ENCODE data around the gene MTG2. TPM values are rescaled to one million over a fixed set of nuclear protein-coding genes. Genes with fewer than 3 reads are reported as not detected.

Gene MTG2
- total and polyA plus RNA-seq, 10 of the 15 experiments (the other 5 are each of a cell fraction or from before 2014, with no cell fraction given) = 6.2 to 52.4 (median 34.3) TPM

DNA sequence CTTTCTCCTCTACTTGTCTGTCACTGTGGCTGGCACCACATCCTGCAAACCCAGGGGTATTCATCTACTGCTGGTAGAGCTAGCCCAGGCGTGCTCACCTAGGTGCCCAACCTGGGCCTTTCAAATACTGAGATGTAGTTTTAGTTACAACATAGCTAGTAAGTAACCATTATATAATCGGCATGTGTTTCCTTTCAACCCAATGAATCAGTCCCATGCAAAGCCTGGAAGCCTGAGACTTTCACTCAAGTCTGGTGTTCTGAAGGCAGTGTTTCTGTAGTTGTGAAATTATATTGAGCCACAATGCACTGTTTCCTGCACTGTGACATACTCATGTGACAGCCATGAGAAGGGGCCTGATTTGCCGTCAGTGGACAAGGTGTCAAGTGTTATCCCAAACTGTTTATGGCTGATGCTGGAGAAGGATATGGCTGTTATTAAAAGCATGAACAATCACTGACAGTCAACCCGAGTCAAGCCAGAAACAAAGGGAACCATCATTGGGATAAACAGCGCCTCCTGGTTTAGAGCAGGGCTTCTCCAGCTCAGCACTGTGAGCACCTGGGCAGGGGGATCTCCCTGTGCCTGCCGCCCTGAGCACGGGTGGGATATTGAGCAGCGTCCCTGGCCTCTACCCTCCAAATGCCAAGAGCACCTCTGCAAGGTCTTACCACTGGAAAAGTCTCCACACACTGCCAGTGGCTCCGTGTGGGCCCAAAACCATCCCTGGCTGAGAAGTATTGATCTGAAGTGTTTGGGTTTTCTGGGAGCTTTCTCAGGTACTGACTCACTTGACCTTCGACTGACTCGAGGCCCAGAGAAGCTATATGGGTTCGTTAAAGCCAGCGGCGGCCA lies 41.2 kb upstream of the MTG2 start:
- H2AFZ ChIP-seq (ENCODE audit: control insufficient read depth, low read depth, low read length) = no peak overlapping the region
- H3K9me3 ChIP-seq (replicated peaks; ENCODE audit: control insufficient read depth, insufficient read depth, low read length) = no peaks in the 10 kb centered on the region
- ChIA-PET SMC1A (ENCODE audit: uncharacterized antibody, unreplicated experiment) (interaction anchor here (0.5 to 2.0 kb wide), 5 partner anchors 14 to 1488 kb away, joined by 4 to 14 read pairs (median 6); no protein-coding TSS in a partner anchor), POLR2A (interaction anchor here (0.6 to 1.7 kb wide), 5 partner anchors 14 to 51 kb away, joined by 3 to 8 read pairs (median 4); no protein-coding TSS in a partner anchor), RAD21 (ENCODE audit: unreplicated experiment) (interaction anchor here (0.8 to 1.9 kb wide), 3 partner anchors 20 to 131 kb away, joined by 3 to 16 read pairs (median 7); partner anchors contain the start of gene LSM14B), CTCF (interaction anchor here (0.9 to 1.8 kb wide), 7 partner anchors 9 to 133 kb away, joined by 3 to 26 read pairs (median 5); partner anchors contain the start of gene LSM14B)
- H3K79me2 ChIP-seq (ENCODE audit: control insufficient read depth, insufficient read depth, low read length) = peaks cover 71% of the 10 kb centered on the region
- H3K27ac ChIP-seq (ENCODE audit: control insufficient read depth, insufficient read depth) = peak overlapping the region; percentile 80
- no peak for DNase-seq (ENCODE audit: low read depth, low spot score)
- H3K9ac ChIP-seq (ENCODE audit: control insufficient read depth, insufficient read depth, low read length) = peak overlapping the region; percentile 90
- no TSS peak for BruUV-seq (replicated peaks)
- WGBS (ENCODE audit: insufficient coverage, insufficient replicate concordance, low lambda C conversion rate, missing lambda C conversion rate) = 10% methylated on average over 14 of the region's 14 CpGs
- H3K36me3 ChIP-seq (ENCODE audit: control insufficient read depth in 2 of 2, insufficient read depth in 2 of 2, low read length in 1 of 2) = peaks cover 25 to 37% of the 10 kb centered on the region in 2 experiments
- TF ChIP-seq NR2C1 (IDR thresholded peaks at IDR 0.05) (no peak), CTCF (IDR thresholded peaks at IDR 0.05 in 2 of 3, conservative IDR thresholded peaks at IDR 0.05 in 1 of 3; ENCODE audit: control insufficient read depth in 2 of 3, extremely low read depth in 1 of 3, insufficient read depth in 1 of 3, low read depth in 3 of 3, low read length in 3 of 3) (peak; percentile 23 to 59 (median 48); a peak in 5 of 6 replicates), SREBF2 (IDR thresholded peaks at IDR 0.05; ENCODE audit: low read length) (no peak), CREM (IDR thresholded peaks at IDR 0.05; ENCODE audit: low read depth) (no peak), MXI1 (IDR thresholded peaks at IDR 0.05; ENCODE audit: low read depth, low read length) (0 out of 2 replicates have a peak, but pooled peaks have one; percentile 49), YY1 (IDR thresholded peaks at IDR 0.05; ENCODE audit: low read depth, low read length) (0 out of 2 replicates have a peak, but pooled peaks have one; percentile 28), SMC3 (IDR thresholded peaks at IDR 0.05; ENCODE audit: borderline replicate concordance, low read length) (peak; percentile 30; the same call in 1 of the 2 replicates), MAX (IDR thresholded peaks at IDR 0.05; ENCODE audit: low read depth, low read length) (peak; percentile 19; the same call in 1 of the 2 replicates)
- TF ChIP-seq, protein P1, sequence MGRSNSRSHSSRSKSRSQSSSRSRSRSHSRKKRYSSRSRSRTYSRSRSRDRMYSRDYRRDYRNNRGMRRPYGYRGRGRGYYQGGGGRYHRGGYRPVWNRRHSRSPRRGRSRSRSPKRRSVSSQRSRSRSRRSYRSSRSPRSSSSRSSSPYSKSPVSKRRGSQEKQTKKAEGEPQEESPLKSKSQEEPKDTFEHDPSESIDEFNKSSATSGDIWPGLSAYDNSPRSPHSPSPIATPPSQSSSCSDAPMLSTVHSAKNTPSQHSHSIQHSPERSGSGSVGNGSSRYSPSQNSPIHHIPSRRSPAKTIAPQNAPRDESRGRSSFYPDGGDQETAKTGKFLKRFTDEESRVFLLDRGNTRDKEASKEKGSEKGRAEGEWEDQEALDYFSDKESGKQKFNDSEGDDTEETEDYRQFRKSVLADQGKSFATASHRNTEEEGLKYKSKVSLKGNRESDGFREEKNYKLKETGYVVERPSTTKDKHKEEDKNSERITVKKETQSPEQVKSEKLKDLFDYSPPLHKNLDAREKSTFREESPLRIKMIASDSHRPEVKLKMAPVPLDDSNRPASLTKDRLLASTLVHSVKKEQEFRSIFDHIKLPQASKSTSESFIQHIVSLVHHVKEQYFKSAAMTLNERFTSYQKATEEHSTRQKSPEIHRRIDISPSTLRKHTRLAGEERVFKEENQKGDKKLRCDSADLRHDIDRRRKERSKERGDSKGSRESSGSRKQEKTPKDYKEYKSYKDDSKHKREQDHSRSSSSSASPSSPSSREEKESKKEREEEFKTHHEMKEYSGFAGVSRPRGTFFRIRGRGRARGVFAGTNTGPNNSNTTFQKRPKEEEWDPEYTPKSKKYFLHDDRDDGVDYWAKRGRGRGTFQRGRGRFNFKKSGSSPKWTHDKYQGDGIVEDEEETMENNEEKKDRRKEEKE (IDR thresholded peaks at IDR 0.05) = no peak
- peak; percentile 78 for FAIRE-seq
- H3K4me3 ChIP-seq = peak overlapping the region; percentile 93
- intact Hi-C loops (cut with micrococcal nuclease; ENCODE audit: unreplicated experiment) = loop anchor here (2.0 to 5.0 kb wide), 2 partner anchors 19 to 79 kb away; partner anchors contain the start of gene LSM14B
- peaks cover 12% of the 10 kb centered on the region for H3K4me1 ChIP-seq (ENCODE audit: control insufficient read depth, insufficient read depth, low read length)
- no peaks in the 10 kb centered on the region for H3K27me3 ChIP-seq (replicated peaks in 1 of 2; ENCODE audit: control insufficient read depth in 2 of 2, insufficient read depth in 2 of 2, low read length in 1 of 2)
- in situ Hi-C loops (cut with MboI) = no loop called here
- peak; percentile 44 for ATAC-seq
- H4K20me1 ChIP-seq (ENCODE audit: control insufficient read depth, insufficient read depth) = peaks cover 16% of the 10 kb centered on the region
- peak overlapping the region; percentile 95 for H3K4me2 ChIP-seq (ENCODE audit: control insufficient read depth, insufficient read depth)

Data from GM12878 (cell line).